GM19438 (cell line): ENCODE measurements around the gene ELK1.
"Not testable (repeated sequence)": the region's sequence is repeated elsewhere in the genome, so short reads cannot be mapped to it uniquely, and the experiment has no call there.

ENCODE experiments used
- ATAC-seq: cut with Tn5 transposase; IDR thresholded peaks from one replicate; pipeline ENCODE4 v1.9.1; 2021; ENCODE audit warnings: low read depth; ENCODE audit not compliant: unreplicated experiment

ELK1 gene

DNA sequence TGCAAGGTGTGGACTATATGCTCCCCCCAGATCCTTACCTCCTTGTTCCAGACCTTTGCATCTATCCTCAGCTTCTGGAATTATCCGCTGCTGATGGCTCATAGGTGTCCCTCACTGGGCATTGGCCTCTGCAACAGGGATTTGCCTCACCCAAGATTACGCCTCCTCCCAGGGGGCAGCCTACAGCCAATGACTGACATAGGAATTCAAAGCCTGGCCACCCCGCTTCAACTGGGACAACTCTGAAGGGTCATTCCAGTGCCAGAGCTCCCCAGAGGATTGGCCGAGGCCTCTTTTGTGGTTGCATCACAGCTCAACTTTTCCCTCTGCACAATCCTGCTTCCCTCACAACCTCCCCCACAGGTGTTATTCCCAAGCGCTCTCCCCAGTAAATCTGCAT is 35.7 kb downstream of the ELK1 start:
- no peak for ATAC-seq

GRCh38 chrX:47613082-47613481 is 37.3 kb downstream of the ELK1 start:
- ATAC-seq, result no peak

GRCh38 chrX:47612418-47612817 is 37.9 kb downstream of the ELK1 start:
- no peak for ATAC-seq

- no peak for ATAC-seq
These were observed 38.4 kb downstream of the ELK1 start for GRCh38 chrX:47611926-47612325.

DNA sequence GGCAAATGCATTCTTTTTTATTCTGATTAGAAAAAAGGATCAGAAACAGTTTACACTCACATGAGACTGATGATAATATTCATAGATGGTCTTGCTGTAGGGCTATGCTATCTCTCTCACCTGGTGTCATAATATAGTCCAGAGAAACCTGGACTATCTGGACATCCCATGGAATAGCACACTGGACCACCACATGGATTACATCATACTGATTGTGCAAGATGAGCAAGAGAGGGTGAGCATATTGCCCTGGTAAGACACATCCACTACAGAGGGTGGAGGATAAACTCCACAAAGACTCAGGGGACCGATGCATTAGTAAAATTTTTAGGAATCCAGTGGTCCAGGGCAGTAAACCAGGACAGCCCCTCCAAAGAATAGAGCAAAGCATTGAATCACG is 38.9 kb downstream of the ELK1 start:
- no peak for ATAC-seq

DNA sequence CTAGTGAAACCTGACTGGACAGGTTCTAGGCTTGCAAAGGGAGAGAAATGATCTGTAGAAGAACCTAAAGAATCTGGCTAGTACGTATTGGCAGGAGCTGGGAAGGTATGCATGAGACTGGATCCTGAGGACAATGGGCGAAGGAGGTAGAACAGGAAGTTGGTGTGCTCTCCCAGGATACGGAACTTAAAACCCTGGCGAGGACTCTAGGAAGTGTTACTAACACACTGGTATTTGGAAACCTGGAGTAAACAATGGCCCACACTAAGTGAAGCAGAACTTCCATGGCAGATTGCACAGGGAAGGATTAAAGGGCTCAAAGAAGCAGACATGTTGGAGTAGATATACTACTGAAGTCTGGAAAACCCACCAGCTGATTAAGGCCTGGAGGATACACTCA is 39.9 kb downstream of the ELK1 start:
- no peak for ATAC-seq

- no peak for ATAC-seq
These were observed 42.1 kb downstream of the ELK1 start for GRCh38 chrX:47608130-47608810.

- ATAC-seq, result no peak
These were observed 43.3 kb downstream of the ELK1 start for GRCh38 chrX:47607091-47607490.

GRCh38 chrX:47605024-47605423 is 45.3 kb downstream of the ELK1 start:
- no peak for ATAC-seq

DNA sequence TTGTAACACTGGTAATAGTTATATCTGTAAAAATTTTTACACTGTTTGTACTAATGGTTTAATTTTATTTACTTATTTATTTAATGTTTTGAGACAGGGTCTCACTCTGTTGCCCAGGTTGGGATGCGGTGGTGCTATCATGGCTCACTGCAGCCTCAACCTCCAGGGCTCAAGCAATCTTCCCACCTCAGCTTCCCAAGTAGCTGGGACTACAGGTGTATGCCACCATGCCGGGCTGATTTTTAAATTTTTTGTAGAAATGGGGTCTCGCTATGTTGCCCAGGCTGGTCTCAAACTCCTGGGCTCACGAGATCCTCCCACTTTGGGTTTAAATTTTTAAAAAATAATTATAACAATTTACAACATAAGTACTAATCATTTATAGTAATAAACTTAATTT is 47.2 kb downstream of the ELK1 start:
- not testable (repeated sequence) for ATAC-seq

DNA sequence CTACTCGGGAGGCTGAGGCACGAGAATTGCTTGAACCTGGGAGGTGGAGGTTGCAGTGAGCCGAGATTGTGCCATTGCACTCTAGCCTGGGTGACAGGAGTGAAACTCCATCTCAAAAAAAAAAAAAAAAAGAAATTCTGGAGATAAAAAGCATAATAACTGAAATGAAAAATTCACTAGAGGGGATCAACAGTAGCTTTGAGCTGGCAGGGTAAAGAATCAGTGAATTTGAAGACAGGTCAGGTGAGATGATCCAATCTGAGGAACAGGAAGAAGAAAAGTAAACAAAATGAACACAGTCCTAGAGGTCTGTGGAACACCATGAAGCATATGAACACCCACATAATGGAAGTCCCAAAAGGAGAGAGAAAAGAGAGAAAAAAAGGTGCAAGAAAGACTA is 53.1 kb downstream of the ELK1 start:
- no peak for ATAC-seq

GRCh38 chrX:47596256-47596655 is 54.1 kb downstream of the ELK1 start:
- ATAC-seq, result no peak

GRCh38 chrX:47595716-47596251 is 54.6 kb downstream of the ELK1 start:
- ATAC-seq, result no peak

DNA sequence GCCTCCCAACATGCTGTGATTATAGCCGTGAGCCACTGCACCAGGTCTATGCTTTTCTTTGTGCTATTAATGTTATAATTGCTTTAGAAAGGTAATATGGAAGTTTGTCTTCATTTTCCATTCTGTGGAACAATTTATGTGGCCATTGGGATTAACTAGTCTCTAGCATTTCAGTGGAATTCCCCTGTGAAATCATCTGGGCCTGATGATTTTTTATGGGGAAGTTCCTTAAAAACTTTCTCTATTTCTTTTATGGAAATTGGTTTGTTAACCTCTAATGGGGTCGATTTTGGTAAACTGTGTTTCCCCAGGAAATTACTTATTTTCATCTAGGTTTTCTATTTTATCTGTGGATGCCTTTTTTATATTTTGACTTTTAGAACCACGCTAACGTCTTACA is 56.8 kb downstream of the ELK1 start:
- no peak for ATAC-seq

- no peak for ATAC-seq
These were observed 59.4 kb downstream of the ELK1 start for GRCh38 chrX:47590984-47591383.

DNA sequence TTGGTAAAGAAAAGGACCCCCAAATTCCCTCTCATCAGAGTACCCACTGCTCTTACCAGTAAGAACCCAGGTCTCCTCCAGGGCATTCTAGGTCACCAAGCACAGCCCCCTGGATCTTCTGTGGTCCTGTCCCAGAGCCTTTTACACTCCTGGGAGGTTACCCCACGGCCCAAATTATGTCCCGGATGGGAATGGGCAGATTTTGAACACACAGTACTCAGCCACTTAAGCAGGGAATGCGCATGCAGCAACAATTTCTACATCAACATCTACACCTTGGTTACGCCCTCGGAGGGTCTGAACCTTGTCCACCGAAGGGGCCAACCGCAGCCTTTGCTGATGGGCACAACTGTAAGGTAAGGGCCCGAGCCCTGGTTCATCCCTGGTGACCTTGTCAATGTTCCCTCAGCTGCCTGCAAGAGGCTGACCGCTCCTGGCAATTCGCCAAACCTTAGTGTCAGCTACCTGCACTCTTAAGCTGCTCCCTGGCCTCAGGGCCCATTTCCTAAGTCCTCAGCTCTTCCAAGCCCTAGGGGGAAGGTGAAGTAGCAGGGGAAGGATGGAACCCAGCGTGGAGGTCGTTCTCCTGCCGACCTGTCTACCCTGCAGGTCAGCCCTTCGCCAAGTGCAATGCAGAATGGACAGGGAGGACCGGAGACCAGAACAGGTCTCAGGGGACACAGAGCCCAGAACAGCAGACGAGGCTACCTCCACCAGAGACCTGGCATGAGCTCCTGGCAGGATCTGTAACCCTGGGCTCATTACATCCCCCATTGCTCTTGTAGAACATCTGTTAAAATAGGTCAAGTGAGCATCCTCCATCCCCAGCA is 62.2 kb downstream of the ELK1 start:
- no peak for ATAC-seq

DNA sequence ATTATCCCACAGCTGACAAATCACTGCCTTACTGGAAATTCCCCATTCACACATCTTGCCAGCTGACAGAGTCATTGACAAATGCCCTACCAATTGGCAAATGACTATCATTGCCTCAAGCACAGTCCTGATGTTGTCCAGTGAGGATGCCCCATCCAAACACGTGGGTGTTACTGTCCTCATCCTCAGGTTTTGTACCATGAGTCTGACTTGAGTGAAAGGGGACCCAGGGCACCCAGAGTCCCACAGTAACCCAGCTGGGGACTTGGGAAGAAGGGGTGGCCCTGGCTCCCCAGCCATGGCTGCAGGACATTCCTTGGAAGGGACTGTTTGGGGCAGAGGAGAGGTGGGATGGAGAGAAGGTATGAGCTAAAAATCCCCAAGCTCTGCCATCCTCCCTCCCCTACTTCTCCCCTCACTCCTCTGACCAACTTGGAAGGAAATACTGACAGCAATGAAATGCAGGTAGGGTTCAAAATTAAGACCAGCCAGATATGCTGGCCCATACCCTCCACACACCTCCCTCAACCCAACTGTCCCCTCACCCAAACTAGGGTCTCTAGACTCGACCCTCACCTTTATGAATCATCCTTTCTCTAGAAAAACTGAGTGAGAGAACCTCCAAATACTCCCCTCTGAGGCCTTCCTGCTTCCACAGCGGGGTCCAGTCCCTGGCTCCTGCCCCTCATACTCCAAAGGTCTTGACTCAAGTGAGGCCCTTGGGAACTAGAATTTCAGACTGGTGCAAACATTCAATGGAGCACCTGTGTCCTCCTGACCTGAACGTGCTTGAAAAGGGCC is 63.1 kb downstream of the ELK1 start:
- ATAC-seq, result no peak

DNA sequence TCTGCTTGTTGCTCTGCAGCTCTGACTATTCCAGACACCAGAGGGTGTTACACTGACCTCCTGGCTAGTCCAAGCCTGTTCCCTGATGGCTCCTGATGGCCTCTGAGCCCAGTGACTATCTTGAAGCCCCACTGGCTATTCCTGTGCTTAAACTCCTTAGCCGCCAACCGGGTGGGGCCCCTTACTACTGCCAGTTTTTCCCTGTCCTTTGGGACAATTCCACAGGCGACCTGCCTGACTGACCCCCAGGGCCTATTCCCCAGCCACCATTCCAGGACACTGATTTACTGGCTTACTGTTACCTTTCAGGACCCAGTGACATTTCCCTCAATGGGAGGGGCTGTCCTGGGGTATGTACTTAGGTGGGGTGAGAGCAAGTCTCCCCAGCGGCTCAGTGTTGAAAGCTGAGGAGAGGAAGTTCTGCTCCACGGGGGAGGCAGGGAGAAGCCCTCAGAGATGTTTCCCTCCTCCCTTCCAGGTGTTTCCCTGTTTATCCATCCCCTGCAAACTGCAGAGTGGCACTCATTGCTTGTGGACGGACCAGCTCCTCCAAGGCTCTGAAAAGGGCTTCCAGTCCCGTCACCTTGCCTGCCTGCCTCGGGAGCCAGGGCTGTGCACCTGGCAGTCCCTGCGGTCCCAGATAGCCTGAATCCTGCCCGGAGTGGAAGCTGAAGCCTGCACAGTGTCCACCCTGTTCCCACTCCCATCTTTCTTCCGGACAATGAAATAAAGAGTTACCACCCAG is 64.1 kb downstream of the ELK1 start:
- no peak for ATAC-seq
